GM21381 (cell line): ENCODE data around the gene GAGE10.
"Not testable (repeated sequence)": the region's sequence is repeated elsewhere in the genome, so short reads cannot be mapped to it uniquely, and the experiment has no call there.

ENCODE experiments used
- ATAC-seq: cut with Tn5 transposase; IDR thresholded peaks from one replicate; pipeline ENCODE4 v1.9.1; 2021; ENCODE audit warnings: mild to moderate bottlenecking, moderate library complexity; ENCODE audit not compliant: unreplicated experiment

GAGE10 gene

DNA sequence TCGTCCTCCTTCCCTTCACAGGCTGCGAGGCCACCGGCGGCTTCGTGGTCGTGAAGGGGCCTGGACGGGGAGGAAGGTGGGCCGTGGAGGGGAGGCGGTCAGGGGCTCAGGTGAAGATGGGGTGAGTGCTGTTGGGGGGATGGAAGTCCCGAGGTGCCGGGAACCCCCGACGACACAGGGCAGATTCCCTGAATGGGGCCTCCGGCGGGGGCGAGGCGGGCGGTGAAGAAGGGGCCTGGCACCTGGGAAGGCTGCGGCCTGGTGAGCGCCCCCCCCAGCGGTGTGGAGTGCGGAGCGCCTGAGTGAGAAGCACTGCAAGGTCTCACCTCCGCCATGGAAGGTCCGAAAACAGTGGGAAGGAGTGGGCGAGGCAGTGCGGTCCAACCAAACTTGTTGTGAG is 18.8 kb downstream of the GAGE10 start:
- ATAC-seq: not testable (repeated sequence)

- ATAC-seq: not testable (repeated sequence)
These were observed 20.3 kb downstream of the GAGE10 start for GRCh38 chrX:49323735-49324134.

GRCh38 chrX:49330421-49330820 is 27.0 kb downstream of the GAGE10 start:
- not testable (repeated sequence) for ATAC-seq

GRCh38 chrX:49331282-49331681 is 27.8 kb downstream of the GAGE10 start, which contains the start of gene GAGE13:
GAGE13 (plus strand) TSS chrX:49331582; CDS start chrX:49332738, 1,156 bp downstream.
- not testable (repeated sequence) for ATAC-seq

DNA sequence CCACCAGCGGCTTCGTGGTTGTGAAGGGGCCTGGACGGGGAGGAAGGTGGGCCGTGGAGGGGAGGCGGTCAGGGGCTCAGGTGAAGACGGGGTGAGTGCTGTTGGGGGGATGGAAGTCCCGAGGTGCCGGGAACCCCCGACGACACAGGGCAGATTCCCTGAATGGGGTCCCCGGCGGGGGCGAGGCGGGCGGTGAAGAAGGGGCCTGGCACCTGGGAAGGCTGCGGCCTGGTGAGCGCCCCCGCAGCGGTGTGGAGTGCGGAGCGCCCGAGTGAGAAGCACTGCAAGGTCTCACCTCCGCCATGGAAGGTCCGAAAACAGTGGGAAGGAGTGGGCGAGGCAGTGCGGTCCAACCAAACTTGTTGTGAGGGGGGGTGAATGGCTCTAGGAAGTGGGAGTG is 28.4 kb downstream of the GAGE10 start:
- not testable (repeated sequence) for ATAC-seq

- not testable (repeated sequence) for ATAC-seq
These were observed 38.0 kb downstream of the GAGE10 start for GRCh38 chrX:49341449-49341848.

DNA sequence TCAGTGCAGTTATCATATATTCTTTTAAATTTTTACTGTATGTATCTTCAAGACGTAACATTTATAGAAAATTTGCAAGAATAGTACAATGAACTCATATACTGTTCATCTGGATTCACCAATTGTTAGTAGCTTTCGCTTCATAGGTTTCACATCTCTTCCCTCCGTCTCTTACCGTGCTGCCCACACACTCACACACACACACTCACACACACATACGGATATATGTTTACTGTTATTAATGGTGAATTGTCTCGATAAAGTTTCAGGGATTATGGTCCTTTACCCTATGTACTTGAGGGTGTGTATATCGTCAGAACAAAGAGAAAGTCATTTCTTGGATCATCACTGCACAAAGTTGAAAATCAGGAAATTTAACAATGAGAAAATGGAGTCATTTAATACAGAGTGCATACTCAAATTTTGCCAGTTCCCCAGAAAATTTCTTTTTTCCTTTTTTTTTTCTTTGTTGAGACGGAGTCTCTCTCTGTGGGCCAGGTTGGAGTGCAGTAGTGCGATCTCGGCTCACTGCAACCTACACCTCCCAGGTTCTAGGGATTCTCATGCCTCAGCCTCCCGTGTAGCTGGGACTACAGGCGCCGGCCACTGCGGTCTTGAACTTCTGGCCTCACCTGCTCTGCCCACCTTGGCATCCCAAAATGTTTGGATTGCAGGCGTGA is 41.2 kb downstream of the GAGE10 start:
- ATAC-seq: not testable (repeated sequence)

DNA sequence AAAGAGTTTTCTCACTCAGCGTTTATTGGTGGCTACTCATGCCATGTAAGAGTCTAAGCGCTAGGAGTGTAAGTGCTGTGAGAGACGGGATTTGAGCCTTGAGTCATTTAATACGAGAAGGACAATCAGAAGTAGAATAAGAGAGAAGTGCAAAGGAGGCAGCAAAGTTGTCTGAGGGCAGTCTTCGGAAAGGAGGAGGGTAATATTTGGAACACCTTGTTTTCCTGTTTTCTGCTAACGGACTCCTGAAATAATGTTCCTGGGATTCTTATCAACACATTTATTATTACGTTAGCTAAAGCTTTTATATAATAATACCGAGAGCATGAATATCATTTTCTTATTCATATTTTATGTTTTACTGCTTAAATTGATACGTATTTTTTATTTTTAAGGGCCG is 42.0 kb downstream of the GAGE10 start:
- ATAC-seq: not testable (repeated sequence)

DNA sequence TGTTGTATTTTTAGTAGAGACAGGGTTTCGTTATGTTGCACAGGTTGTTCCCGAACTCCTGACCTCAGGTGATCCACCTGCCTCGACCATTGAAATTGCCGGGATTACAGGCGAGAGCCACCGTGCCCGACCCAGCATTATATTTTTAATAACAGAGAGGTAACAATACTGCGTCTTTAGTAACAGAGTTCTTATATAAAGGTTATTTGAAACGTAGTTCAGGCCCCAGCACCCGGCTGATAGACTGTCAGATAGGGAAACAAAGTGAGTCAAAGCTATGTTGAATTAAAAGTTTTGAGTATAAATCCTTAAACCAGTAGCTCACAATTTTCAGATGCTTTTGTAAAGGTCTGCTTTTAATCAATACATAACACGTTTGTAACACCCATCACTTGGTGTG is 42.7 kb downstream of the GAGE10 start:
- ATAC-seq: not testable (repeated sequence)
